ENCODE measurements around the gene FSD1L. TPM values are rescaled to one million over a fixed set of nuclear protein-coding genes. Genes with fewer than 3 reads are reported as not detected.
"Not testable (repeated sequence)": the region's sequence is repeated elsewhere in the genome, so short reads cannot be mapped to it uniquely, and the experiment has no call there.

FSD1L gene
- total RNA-seq, 6 experiments from 2014 or later, result 1.6 to 3.0 (median 2.4) TPM

GRCh38 chr9:105511446-105511845 is 63.6 kb downstream of the FSD1L start:
- TF ChIP-seq CTCF (IDR thresholded peaks at IDR 0.05), result no peak
- Mint-ChIP-seq H3K36me3 (ENCODE audit: low read depth) (peaks cover 31% of the 10 kb centered on the region), H3K4me1 (ENCODE audit: low read depth) (peaks cover 25% of the 10 kb centered on the region), H3K27ac (no peak overlapping the region), H3K27me3 (ENCODE audit: insufficient read depth) (no peaks in the 10 kb centered on the region), H3K9me3 (no peaks in the 10 kb centered on the region), H3K4me3 (no peak overlapping the region)
- DNase-seq, result no peak

GRCh38 chr9:105515811-105516413 is 68.1 kb downstream of the FSD1L start:
- no peak for DNase-seq
- Mint-ChIP-seq H3K27ac (no peak overlapping the region), H3K27me3 (ENCODE audit: insufficient read depth) (no peaks in the 10 kb centered on the region), H3K36me3 (ENCODE audit: low read depth) (peaks cover 49% of the 10 kb centered on the region), H3K4me1 (ENCODE audit: low read depth) (peaks cover 6% of the 10 kb centered on the region; the same call in 1 of the 2 replicates), H3K9me3 (no peaks in the 10 kb centered on the region), H3K4me3 (no peak overlapping the region)
- TF ChIP-seq CTCF (IDR thresholded peaks at IDR 0.05), result no peak

GRCh38 chr9:105519710-105520369 is 72.0 kb downstream of the FSD1L start:
- not testable (repeated sequence) for H3K27ac Mint-ChIP-seq; H3K4me1 Mint-ChIP-seq (ENCODE audit: low read depth); H3K27me3 Mint-ChIP-seq (ENCODE audit: insufficient read depth); DNase-seq; H3K4me3 Mint-ChIP-seq; H3K9me3 Mint-ChIP-seq
- H3K36me3 Mint-ChIP-seq (ENCODE audit: low read depth), result peaks cover 56% of the 10 kb centered on the region

GRCh38 chr9:105520992-105521391 is 73.2 kb downstream of the FSD1L start:
- H3K27ac Mint-ChIP-seq; H3K4me3 Mint-ChIP-seq; DNase-seq; H3K27me3 Mint-ChIP-seq (ENCODE audit: insufficient read depth); H3K9me3 Mint-ChIP-seq; H3K4me1 Mint-ChIP-seq (ENCODE audit: low read depth): not testable (repeated sequence)
- H3K36me3 Mint-ChIP-seq (ENCODE audit: low read depth), result peaks cover 59% of the 10 kb centered on the region

GRCh38 chr9:105522618-105523385 is 75.0 kb downstream of the FSD1L start:
- not testable (repeated sequence) for DNase-seq; H3K4me3 Mint-ChIP-seq; H3K9me3 Mint-ChIP-seq; H3K27me3 Mint-ChIP-seq (ENCODE audit: insufficient read depth); H3K27ac Mint-ChIP-seq; H3K4me1 Mint-ChIP-seq (ENCODE audit: low read depth)
- H3K36me3 Mint-ChIP-seq (ENCODE audit: low read depth), result peaks cover 51% of the 10 kb centered on the region

GRCh38 chr9:105531530-105531929 is 83.7 kb downstream of the FSD1L start:
- DNase-seq, result no peak
- TF ChIP-seq CTCF (IDR thresholded peaks at IDR 0.05), result no peak
- Mint-ChIP-seq H3K27me3 (ENCODE audit: insufficient read depth) (no peaks in the 10 kb centered on the region), H3K27ac (no peak overlapping the region), H3K36me3 (ENCODE audit: low read depth) (peaks cover 21% of the 10 kb centered on the region), H3K9me3 (peaks cover 11% of the 10 kb centered on the region), H3K4me3 (no peak overlapping the region), H3K4me1 (ENCODE audit: low read depth) (no peaks in the 10 kb centered on the region)
